ENCODE results near the gene SUB1.

SUB1 gene

DNA sequence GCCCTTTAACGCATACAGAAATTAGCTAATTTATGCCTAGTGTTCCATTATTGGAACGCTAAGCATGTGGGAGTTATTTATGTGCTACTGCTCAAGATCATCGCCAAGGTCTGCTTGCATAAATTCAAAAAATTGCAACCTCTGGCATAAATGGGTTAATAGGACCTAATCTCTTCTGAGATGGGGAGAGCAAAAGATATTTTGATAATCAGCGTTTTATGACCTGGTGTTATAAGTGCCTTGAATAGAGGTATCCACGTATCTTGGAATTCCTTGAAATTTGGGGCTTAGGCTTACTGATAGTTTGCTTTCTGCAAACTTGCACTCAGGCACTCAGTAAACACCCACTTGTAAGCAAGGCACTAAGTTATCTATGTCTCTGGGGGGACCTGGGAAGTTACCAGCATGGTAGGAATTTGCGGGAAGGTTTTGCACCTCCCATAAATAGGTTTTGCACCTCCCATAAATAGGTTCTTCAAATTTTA lies 1.8 kb downstream of the SUB1 start:
- H3K36me3 ChIP-seq (replicated peaks; ENCODE audit: low read depth, low read length) = peaks cover 12% of the 10 kb centered on the region

GRCh38 chr5:32589416-32589815 lies 4.1 kb downstream of the SUB1 start:
- H3K9ac ChIP-seq (ENCODE audit: low read length) = no peak overlapping the region
- H4K20me1 ChIP-seq (ENCODE audit: insufficient read depth, low read length) = peaks cover 53% of the 10 kb centered on the region
- H3K79me2 ChIP-seq (ENCODE audit: low read length) = peaks cover 20% of the 10 kb centered on the region
- H3K27me3 ChIP-seq (ENCODE audit: low read depth, low read length) = peaks cover 10% of the 10 kb centered on the region; the same call in 1 of the 2 replicates
- H3K4me1 ChIP-seq (ENCODE audit: low read length) = peaks cover 22% of the 10 kb centered on the region
- H3K9me3 ChIP-seq (ENCODE audit: insufficient read depth, low read length) = no peaks in the 10 kb centered on the region
- H2AFZ ChIP-seq (ENCODE audit: low read depth, low read length) = no peak overlapping the region
- TF ChIP-seq CTCF (IDR thresholded peaks at IDR 0.05; ENCODE audit: low read depth, low read length) (no peak), EZH2phosphoT487 (IDR thresholded peaks at IDR 0.05; ENCODE audit: low read depth) (no peak)
- no peak overlapping the region for H3K27ac ChIP-seq (ENCODE audit: low read length)
- H3K4me3 ChIP-seq (ENCODE audit: low read length) = no peak overlapping the region
- H3K4me2 ChIP-seq (ENCODE audit: low read length) = no peak overlapping the region
- peaks cover 22% of the 10 kb centered on the region for H3K36me3 ChIP-seq (replicated peaks; ENCODE audit: low read depth, low read length)

More for the DNA sequence above, 1.8 kb downstream of the SUB1 start:
- peaks cover 20% of the 10 kb centered on the region for H3K79me2 ChIP-seq (ENCODE audit: low read length)
- H3K4me1 ChIP-seq (ENCODE audit: low read length) = peaks cover 42% of the 10 kb centered on the region
- TF ChIP-seq CTCF (IDR thresholded peaks at IDR 0.05; ENCODE audit: low read depth, low read length) = no peak
- no peak for TF ChIP-seq EZH2phosphoT487 (IDR thresholded peaks at IDR 0.05; ENCODE audit: low read depth)
- no peak overlapping the region for H3K9ac ChIP-seq (ENCODE audit: low read length)
- H3K27ac ChIP-seq (ENCODE audit: low read length) = no peak overlapping the region
- H3K9me3 ChIP-seq (ENCODE audit: insufficient read depth, low read length) = no peaks in the 10 kb centered on the region
- peaks cover 46% of the 10 kb centered on the region for H4K20me1 ChIP-seq (ENCODE audit: insufficient read depth, low read length)
- H3K4me3 ChIP-seq (ENCODE audit: low read length) = peak overlapping the region; percentile 81
- peak overlapping the region; percentile 72 for H3K4me2 ChIP-seq (ENCODE audit: low read length)
- H3K27me3 ChIP-seq (ENCODE audit: low read depth, low read length) = peaks cover 19% of the 10 kb centered on the region
- no peak overlapping the region for H2AFZ ChIP-seq (ENCODE audit: low read depth, low read length)

DNA sequence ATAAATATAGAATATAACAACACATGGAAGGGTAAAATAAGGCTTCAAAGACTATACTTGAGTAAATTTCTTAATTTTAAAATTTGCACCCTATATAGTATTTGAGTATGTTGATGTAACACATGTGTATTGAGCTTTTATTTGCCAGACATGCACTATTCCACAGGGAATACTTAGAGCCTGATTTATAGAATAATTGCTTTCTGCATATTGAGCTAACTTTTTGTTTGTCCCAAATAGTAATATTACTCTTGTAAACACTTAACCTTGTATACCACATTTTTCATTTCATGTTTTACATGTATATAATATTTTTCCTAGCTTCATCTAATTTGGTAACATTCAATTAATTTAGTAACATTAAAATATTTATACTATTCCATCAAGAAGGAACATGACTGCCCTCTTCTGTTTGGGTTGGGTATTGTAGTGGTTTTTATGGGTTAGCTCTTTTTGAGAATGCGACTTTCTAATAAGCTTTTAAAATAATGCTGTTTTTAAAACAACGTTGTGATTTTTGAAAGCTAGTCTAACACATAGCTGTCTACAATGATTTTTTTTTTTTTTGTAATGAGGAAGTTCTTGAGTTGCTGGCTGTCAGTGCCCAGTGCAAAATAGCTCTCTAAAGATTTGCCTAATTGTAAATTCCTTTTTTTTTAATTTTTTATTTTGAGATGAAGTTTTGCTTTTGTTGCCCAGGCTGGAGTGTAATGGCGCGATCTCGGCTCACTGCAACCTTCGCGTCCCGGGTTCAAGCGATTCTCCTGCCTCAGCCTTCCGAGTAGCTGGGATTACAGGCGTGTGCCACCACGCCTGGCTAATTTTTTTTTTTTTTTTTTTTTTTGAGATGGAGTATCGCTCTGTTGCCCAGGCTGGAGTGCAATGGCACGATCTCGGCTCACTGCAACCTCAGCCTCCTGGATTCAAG lies 4.8 kb downstream of the SUB1 start:
- Histone ChIP-seq H3K4me1 (ENCODE audit: low read length) (peaks cover 14% of the 10 kb centered on the region), H3K9me3 (ENCODE audit: insufficient read depth, low read length) (no peaks in the 10 kb centered on the region), H3K79me2 (ENCODE audit: low read length) (peaks cover 20% of the 10 kb centered on the region), H3K27ac (ENCODE audit: low read length) (no peak overlapping the region), H3K4me3 (ENCODE audit: low read length) (no peak overlapping the region), H3K4me2 (ENCODE audit: low read length) (no peak overlapping the region), H3K36me3 (replicated peaks; ENCODE audit: low read depth, low read length) (peaks cover 24% of the 10 kb centered on the region), H3K9ac (ENCODE audit: low read length) (no peak overlapping the region), H4K20me1 (ENCODE audit: insufficient read depth, low read length) (peaks cover 55% of the 10 kb centered on the region), H2AFZ (ENCODE audit: low read depth, low read length) (no peak overlapping the region), H3K27me3 (ENCODE audit: low read depth, low read length) (0 out of 2 replicates have a peak, but pooled peaks cover 3% of the 10 kb centered on the region)
- TF ChIP-seq CTCF (IDR thresholded peaks at IDR 0.05; ENCODE audit: low read depth, low read length) (peak; percentile 58), EZH2phosphoT487 (IDR thresholded peaks at IDR 0.05; ENCODE audit: low read depth) (no peak)

DNA sequence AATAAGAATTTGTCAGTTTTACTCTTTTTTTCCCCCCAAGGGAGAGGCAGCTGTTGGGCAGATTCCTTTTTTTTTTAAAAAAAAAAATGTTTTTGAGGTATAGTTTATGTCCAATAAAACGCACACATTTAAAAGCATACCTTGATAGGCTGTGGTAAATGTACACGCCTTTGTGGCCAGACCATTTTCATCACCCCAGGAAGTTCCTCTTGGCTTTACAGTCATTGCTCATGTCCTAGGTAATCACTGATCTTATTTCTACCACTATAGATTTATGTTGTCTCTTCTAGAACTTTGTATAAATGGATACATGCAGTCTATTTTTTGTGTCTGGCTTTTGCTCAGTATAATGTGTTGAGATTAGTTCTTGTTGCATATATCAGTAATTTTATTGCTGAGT lies 9.8 kb downstream of the SUB1 start:
- Histone ChIP-seq H3K36me3 (replicated peaks; ENCODE audit: low read depth, low read length) (peaks cover 39% of the 10 kb centered on the region), H3K27ac (ENCODE audit: low read length) (no peak overlapping the region), H3K9ac (ENCODE audit: low read length) (no peak overlapping the region), H3K27me3 (ENCODE audit: low read depth, low read length) (no peaks in the 10 kb centered on the region), H3K4me3 (ENCODE audit: low read length) (no peak overlapping the region), H3K4me2 (ENCODE audit: low read length) (no peak overlapping the region), H3K9me3 (ENCODE audit: insufficient read depth, low read length) (no peaks in the 10 kb centered on the region), H2AFZ (ENCODE audit: low read depth, low read length) (no peak overlapping the region), H4K20me1 (ENCODE audit: insufficient read depth, low read length) (peaks cover 27% of the 10 kb centered on the region; the same call in 1 of the 2 replicates), H3K4me1 (ENCODE audit: low read length) (no peaks in the 10 kb centered on the region), H3K79me2 (ENCODE audit: low read length) (no peaks in the 10 kb centered on the region)
- TF ChIP-seq EZH2phosphoT487 (IDR thresholded peaks at IDR 0.05; ENCODE audit: low read depth) (no peak), CTCF (IDR thresholded peaks at IDR 0.05; ENCODE audit: low read depth, low read length) (no peak)
